Right lobe of liver (tissue), 6 donors: ENCODE measurements around the gene ZNF429. TPM values are rescaled to one million over a fixed set of nuclear protein-coding genes. Genes with fewer than 3 reads are reported as not detected.
A peak's percentile ranks its signal among the peaks of the same experiment; 100 is the strongest.

Source experiments
- ATAC-seq, 4 donors: fragments of 200-7000 bp; cut with Tn5 transposase; one replicate each; pipeline ENCODE4 v1.9.1; 2020; ENCODE audit warnings: mild to moderate bottlenecking in 4 of 4, moderate library complexity in 4 of 4
- DNase-seq, 3 donors: peaks; one replicate each; pipeline ENCODE4 v3.0.0-alpha.2; 2020
- H3K27ac ChIP-seq, 3 donors: fragments of 200-600 bp; one replicate each; pipeline ENCODE4 v1.8.0; 2022
- H3K27me3 ChIP-seq, 2 donors: fragments of 200-600 bp; one replicate each; pipeline ENCODE4 v1.8.0; 2022
- H3K36me3 ChIP-seq, 4 donors: fragments of 200-600 bp; sonication (generic) in 1 of 4; one replicate each; pipeline versions ENCODE4 v1.5.1 to v1.8.0; 2017 to 2022; ENCODE audit warnings: control low read depth in 1 of 4
- H3K4me1 ChIP-seq, 4 donors: fragments of 200-600 bp; sonication (generic) in 1 of 4; one replicate each; pipeline versions ENCODE4 v1.5.1 to v1.8.0; 2017 to 2022; ENCODE audit warnings: control low read depth in 1 of 4
- H3K4me3 ChIP-seq, 3 donors: fragments of 200-600 bp; one replicate each; pipeline ENCODE4 v1.8.0; 2022
- H3K9me3 ChIP-seq, 4 donors: fragments of 200-600 bp; sonication (generic) in 1 of 4; one replicate each; pipeline versions ENCODE4 v1.5.1 to v1.8.0; 2017 to 2022; ENCODE audit warnings: control low read depth in 1 of 4
- CTCF ChIP-seq, 4 donors: fragments of 200-600 bp in 3 of 4; fragments of 450-650 bp in 1 of 4; IDR thresholded peaks; one replicate each; pipeline versions ENCODE4 v1.5.1 to v1.8.0; 2016 to 2022; ENCODE audit warnings: antibody characterized with exemption in 4 of 4, mild to moderate bottlenecking in 2 of 4
- POLR2A ChIP-seq: fragments of 450-650 bp; IDR thresholded peaks from one replicate; pipeline ENCODE4 v1.6.1; 2017; ENCODE audit warnings: antibody characterized with exemption, mild to moderate bottlenecking
- WGBS: methylation state at CpG from one replicate; pipeline ENCODE4 v1.1.6; 2018; ENCODE audit warnings: low coverage, low lambda C conversion rate; ENCODE audit not compliant: insufficient coverage; ENCODE audit errors: missing lambda C conversion rate; 5-methylcytosine and 5-hydroxymethylcytosine counted together
- intact Hi-C, 2 donors: fragments of 100-400 bp; cut with DNase I; formaldehyde crosslinking; loops; one replicate each; pipeline versions ENCODE4 v1.11.2 to v1.14.1; 2022
- long read RNA-seq: library from polyadenylated mRNA; unstranded; transcript quantifications from one replicate; pipeline ENCODE4 v2.0.0, GENCODE V29; 2019
- total RNA-seq, 6 experiments: library from RNA; depleted of rRNA in 2 of 6; stranded (reverse); fragments of >200 nt in 2 of 6; fragmentation: NEBNext Ultra II Directional in 3 of 6; extraction: Animal tissue kit (Norgen Biotek cat#: 25700) in 3 of 6; gene quantifications; one replicate each; pipeline versions ENCODE4 v1.1.0 to v1.2.4, GENCODE V29; 2016 to 2023
- donor health status: DM: no; HTN: yes; CAD: no.
- donor health status: DM: no; HTN: no; CAD: no.
- donor health status: DM: no; HTN: no; CAD: no.
- donor health status: DM: no; HTN: yes; CAD: no.
- donor health status: DM: no; HTN: yes; CAD: no.

Gene ZNF429
- 1 to 10 TPM; 4.8 to 9.6 (median 7.6) TPM for total RNA-seq
- long read RNA-seq, partial matches to known transcripts: 0 of 3 reads
- long read RNA-seq, other reads (novel, unspliced or antisense): 3 of 3 reads

DNA sequence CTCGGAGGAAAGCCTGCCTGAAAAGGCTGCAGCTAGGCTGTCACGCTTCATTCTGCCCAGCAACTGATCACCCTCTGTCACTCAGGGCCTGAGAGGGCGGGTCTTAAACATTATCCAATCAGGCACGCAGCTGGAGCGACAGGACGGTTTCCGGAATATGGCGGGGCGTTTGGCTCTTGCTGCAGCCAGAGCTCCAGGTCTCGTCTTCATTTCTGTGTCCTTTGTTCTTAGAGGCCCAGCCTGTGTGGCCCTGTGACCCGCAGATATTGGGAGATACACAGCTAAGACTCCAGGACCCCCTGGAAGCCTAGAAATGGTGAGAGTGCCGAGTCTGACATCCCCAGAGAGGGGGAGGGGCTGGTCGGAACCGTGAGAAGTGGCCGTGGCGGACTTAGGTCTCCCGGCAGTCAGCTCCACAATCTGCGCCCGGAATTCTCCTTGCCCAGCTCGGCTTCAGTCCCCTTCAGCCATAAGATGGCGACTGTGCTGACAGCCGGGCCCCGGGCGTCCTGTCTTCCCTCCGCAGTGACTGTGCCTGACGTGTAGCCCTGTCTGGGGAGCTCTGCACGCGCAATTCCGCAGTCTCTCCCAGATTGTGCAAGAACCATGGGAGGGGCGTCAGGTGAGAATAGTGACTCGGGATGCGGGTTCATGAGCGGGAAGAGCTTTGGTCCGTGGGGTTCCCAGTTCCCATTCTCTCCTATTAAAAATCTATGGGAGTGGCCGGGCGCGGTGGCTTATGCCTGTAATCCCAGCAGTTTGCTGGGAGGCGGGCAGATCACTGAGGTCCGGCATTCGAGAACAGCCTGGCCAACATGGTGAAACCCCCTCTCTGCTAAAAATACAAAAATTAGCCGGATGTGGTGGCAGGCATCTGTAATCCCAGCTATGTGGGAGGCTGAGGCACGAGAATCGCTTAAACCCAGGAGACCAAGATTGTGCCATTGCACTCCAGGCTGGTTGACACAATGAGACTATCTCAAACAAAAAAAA is at the start of gene ZNF429:
ZNF429 (plus strand) TSS at position 144 of the 993 bp plus-strand sequence; CDS start at position 314, 170 bp downstream.
- peaks cover 0 to 4% (median 2%) of the 10 kb centered on the region in 4 donors for H3K4me1 ChIP-seq
- intact Hi-C loops: no loop called here
- DNase-seq (peak; percentile 89 to 94 (median 93)), ATAC-seq (peak; percentile 96 to 99 (median 96))
- H3K36me3 ChIP-seq: peaks cover 0 to 2% (median 0%) of the 10 kb centered on the region in 4 donors
- H3K27ac ChIP-seq: peak within 1 kb of the TSS; percentile 90 to 94 (median 93)
- 0% methylated on average over 24 of the region's 43 CpGs for WGBS
- peak within 1 kb of the TSS; percentile 68 to 72 (median 68) for H3K4me3 ChIP-seq
- no peak for TF ChIP-seq CTCF (IDR thresholded peaks at IDR 0.05)
- peak; percentile 87 for TF ChIP-seq POLR2A
- H3K27me3 ChIP-seq: no peaks in the 10 kb centered on the region
- no peaks in the 10 kb centered on the region for H3K9me3 ChIP-seq

GRCh38 chr19:21460686-21461085 is 44.7 kb upstream of the ZNF429 start:
- Histone ChIP-seq H3K27ac (no peak overlapping the region), H3K27me3 (no peaks in the 10 kb centered on the region), H3K4me1 (no peaks in the 10 kb centered on the region), H3K36me3 (no peaks in the 10 kb centered on the region), H3K9me3 (peaks cover 0 to 5% (median 2%) of the 10 kb centered on the region in 4 donors), H3K4me3 (no peak overlapping the region)
- DNase-seq (no peak), ATAC-seq (no peak)
- no peak for TF ChIP-seq CTCF (IDR thresholded peaks at IDR 0.05)
- TF ChIP-seq POLR2A: no peak
- intact Hi-C loops: no loop called here

DNA sequence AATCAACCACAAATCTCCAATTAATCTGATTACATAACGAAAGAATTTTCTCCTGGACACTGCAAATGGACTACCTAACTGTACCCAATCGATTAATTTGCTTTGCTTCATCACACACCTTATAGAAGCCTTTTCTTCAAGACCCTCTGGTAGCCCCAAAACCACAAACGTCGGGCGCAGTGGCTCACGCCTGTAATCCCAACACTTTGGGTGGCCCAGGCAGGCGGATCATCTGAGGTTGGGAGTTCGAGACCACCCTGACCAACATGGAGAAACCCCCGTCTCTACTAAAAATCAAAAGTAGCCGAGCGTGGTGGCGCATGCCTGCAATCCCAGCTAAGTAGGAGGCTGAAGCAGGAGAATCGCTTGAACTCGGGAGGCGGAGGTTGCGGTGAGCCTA is 42.9 kb upstream of the ZNF429 start:
- 92% methylated on average over 16 of the region's 16 CpGs for WGBS
- no peak for DNase-seq
- no peaks in the 10 kb centered on the region for H3K4me1 ChIP-seq
- H3K4me3 ChIP-seq: no peak overlapping the region
- H3K9me3 ChIP-seq: peaks cover 0 to 4% (median 0%) of the 10 kb centered on the region in 4 donors
- intact Hi-C loops: no loop called here
- TF ChIP-seq CTCF (IDR thresholded peaks at IDR 0.05) (no peak), POLR2A (no peak)
- no peaks in the 10 kb centered on the region for H3K27me3 ChIP-seq
- no peak overlapping the region for H3K27ac ChIP-seq
- no peak for ATAC-seq
- H3K36me3 ChIP-seq: no peaks in the 10 kb centered on the region

- no peak for TF ChIP-seq POLR2A
- TF ChIP-seq CTCF (IDR thresholded peaks at IDR 0.05): no peak
- intact Hi-C loops: no loop called here
- no peak overlapping the region for H3K4me3 ChIP-seq
Observed at GRCh38 chr19:21463449-21464105, 41.8 kb upstream of the ZNF429 start.

More at GRCh38 chr19:21463449-21464105, 41.8 kb upstream of the ZNF429 start:
- Histone ChIP-seq H3K27ac (no peak overlapping the region), H3K27me3 (no peaks in the 10 kb centered on the region), H3K36me3 (no peaks in the 10 kb centered on the region), H3K4me1 (no peaks in the 10 kb centered on the region), H3K9me3 (no peaks in the 10 kb centered on the region)
- ATAC-seq (peak; percentile 35 to 68 (median 62)), DNase-seq (no peak)
- WGBS: 8% methylated on average over 25 of the region's 38 CpGs
